Measurements from ENCODE around the gene NECAP2.
"Not testable (repeated sequence)": the region's sequence is repeated elsewhere in the genome, so short reads cannot be mapped to it uniquely, and the experiment has no call there.

The NECAP2 gene

DNA sequence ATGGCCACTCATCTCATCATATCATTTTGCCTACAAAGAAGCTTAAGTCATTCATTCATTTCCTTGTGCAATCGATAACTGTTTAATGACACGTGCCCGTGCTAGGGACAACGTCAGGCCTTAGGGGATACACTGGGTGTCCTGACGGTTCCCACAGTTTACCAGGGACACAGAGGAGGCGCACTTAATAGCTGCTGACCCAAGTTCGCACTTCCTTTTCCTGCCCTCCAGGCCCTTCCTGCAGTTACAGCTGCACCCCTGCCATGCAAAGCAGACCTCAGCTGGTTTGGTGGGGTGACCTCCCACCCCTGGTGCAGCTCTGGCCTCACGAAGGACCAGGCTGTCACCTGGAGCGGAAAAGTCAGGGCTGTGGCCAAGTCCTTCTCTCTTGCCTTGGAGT lies 7.5 kb upstream of the NECAP2 start:
- no peak for DNase-seq

DNA sequence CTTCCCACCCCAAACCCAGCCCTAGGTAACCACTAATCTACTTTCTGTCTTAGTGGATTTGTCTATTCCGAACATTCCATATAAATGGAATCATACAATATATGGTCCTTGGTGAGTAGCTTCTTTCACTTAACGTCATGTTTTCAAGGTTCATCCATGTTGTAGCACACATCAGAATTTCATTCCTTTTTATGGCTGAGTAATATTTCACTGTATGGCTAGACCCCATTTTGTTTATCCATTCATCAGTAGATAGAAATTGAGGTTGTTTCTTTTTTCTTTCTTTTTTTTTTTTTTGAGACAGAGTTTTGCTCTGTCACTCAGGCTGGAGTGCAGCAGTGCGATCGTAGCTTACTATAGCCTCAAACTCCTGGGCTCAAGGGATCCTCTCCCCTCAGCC lies 6.5 kb upstream of the NECAP2 start:
- no peak for DNase-seq

DNA sequence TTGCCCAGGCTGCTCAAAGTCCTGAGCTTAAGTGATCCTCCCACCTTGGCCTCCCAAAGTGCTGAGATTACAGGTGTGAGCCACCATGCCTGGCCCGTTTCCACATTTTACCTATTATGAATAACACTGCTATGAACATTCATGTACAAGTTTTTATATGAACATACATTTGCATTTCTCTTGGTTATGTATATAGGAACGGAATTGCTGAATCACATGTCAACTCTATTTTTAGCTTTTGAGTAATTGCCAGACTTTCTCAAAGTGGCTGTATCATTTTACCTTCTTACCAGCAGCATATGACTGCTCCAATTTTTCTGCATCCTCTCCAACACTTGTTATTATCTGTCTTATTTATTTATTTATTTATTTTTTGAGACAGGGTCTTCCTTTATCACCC lies 6.0 kb upstream of the NECAP2 start:
- peak; percentile 53 for DNase-seq

DNA sequence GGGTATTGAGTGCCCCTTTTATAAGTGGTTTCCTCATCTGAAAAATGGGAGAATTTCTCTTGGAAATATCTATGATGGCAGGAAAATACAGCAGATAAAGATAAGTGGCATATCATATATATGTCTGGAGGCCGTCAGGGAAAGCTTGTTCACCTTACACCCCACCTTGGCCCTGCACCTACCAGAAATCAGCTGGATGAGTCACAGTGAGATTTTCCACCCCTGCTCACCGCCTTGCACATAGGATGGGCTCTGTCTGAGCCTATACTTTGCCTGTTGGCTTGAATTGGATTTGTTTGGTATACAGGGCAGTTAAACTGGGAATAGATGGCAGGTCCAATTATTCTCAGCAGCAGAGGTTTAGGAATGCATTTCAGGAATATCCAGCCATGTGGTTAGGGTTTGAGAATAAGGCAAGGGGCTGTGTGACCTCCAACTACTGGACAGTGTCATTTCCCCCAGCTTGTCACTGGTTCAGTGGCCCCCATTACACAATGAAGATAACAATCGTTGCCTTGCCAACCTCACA lies 3.5 kb upstream of the NECAP2 start, which contains the start of gene SPATA21:
Gene SPATA21, minus strand, starts transcription at position 479 of the 529 bp plus-strand sequence. CDS start 6,053 bp downstream, outside the sequence.
- no peak for DNase-seq

DNA sequence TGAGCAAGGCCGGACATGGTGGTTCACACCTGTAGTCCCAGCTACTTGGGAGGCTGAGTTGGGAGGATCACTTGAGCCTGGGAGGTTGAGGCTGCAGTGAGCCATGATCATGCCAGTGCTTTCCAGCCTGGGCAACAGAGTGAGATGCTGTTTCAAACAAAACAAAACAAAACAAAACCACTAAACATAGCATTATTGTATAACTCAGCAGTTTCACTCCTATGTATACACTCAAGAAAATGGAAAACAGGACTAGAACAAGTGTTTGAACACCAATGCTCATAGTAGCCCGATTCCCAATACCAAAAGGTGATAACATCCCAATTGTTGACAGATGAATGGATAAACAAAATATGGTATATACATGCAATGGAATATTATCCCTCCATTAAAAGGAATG lies 2.0 kb upstream of the NECAP2 start:
- no peak for DNase-seq

DNA sequence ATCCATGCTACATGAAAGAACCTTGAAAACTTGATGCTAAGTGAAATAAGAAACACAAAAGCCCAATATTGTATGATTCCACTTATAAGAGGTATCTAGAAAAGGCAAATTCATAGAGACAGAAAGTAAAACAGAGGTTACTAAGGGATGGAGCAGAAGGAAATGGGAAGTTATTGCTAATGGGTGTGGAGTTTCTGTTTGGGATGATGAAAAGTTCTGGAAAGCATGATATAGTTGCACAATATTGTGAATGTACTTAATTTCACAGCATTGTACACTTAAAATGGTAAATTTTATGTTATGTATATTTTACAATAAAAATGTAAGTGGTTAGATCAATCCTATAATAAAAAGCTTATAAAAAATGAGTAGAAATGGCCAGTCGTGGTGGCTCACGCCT lies 1.6 kb upstream of the NECAP2 start:
- DNase-seq = no peak

DNA sequence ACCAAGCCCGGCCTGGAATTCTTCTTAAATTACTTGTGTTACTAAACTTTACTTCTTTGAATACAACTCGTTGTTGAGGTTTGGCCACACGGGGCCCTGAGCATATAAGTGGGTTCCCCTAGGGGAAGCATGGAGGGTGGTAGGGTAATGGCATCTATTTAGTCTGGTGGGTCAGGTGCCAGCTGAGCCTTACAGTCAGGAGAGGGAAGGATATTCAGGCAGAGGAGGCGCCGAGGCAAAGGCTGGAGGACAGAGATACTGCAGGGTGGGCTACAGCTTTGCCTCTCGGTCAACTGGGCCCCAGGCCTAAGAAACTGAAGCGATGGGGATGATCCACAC lies 424 bp upstream of the NECAP2 start:
- DNase-seq = no peak

DNA sequence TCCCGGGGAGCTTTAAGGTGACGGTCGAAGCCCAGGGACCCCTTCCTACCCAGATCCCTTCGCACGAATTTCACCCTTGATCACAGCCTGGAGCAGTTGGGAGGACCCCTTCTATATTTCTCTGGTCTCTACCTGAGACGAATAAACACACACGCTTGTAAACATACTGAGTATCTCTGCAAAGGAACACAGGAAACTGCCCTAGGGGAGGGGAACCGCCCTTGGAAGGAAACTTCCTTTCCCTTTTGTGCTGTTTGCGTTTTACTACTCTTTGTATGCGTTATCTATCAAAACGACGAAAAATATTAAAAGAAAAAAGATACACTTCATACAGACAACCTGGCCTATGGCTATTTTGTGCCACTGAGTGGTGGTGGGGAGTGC lies 750 bp downstream of the NECAP2 start:
- DNase-seq = no peak

DNA sequence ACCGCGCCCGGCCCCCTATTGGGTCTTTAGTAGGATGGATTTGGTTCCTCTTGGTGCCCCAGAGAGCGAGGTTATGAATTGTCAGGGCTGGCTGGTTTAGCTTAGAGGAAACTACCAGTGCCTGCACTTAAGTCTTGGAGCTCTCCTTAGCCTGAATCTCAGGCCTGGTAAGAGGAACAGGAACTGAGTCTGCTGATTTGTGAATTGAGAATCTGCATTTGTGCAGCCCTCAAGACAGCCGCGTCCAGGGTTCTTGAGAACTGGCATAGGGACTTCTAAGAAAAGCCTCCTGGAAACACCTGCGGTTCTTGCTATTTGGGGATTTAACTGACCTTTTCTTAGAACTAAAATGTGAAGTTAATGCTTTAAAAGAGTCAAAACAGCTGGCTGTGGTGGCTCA lies 1.7 kb downstream of the NECAP2 start:
- no peak for DNase-seq

DNA sequence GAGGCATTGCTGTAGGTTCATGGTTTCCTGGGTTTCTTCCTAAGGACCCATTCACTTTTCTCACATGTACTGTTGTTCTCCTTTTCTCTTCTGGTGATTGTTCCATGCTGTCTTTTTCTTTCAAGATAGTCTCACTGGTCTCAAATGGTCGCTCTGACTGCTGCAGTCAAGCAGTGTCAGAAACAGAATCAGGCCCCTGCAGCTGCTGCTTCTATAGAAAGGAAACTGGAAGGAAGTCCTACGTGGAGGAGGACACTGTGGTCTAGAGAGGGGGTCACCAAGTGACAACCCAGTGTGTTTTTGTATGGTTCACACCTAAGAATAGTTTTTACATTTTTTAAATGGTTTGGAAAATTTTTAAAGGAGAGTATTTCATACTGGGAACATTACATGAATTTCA lies 2.4 kb downstream of the NECAP2 start:
- DNase-seq = no peak

DNA sequence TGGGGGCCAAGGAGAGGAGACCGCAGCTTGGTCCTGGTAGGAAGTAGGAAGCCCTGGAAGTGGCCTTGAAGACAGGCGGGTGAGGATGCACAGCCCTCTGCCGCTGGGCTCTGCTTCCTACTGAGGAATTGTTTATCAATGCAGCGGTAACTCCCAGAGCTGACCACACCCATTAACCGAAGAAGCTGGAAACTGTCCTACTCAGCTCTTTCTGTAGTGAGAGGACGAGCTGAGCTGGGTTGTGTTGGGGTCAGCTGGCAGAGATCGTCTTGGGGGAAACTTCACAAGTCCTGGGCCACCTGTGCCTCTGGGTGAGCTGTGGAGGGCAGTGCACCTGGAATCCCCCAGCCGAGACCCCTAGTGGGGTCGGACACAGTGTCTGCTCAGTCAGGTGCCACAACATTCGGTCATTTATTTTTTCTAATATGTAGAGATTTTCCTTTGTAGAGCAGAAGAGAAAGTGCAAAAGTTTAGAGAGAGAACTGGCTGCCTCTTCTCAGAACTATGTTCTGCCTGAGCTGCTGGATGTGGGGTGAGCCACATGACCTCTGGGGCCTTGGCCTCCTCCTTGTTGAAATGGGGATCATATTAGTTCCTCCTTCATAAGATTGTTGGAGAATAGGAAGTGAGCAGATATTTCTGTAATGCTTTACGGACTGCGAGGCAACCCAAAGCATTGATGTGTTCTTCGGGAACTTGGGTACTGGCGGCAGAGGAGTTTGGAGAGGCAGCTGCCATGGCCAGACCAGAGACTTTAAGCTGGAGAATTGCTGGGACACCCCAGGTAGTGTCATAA lies 3.6 kb downstream of the NECAP2 start:
- DNase-seq = no peak

DNA sequence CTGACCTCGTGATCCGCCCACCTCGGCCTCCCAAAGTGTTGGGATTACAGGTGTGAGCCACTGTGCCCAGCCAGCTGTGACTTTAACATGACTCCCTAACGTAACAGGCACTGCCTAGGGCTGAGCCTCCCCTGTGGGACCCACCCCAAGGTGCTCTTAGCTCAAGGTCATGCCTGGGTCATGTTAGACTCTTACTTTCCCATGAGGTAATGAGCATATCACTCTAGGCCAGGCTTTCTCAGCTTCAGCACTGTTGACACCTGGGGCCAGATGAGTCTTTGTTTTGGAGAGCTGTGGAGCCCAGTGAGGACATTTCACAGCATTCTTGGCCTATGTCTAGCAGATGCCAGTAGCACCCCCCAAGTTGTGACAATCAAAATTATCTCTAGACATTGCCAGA lies 4.5 kb downstream of the NECAP2 start:
- no peak for DNase-seq

DNA sequence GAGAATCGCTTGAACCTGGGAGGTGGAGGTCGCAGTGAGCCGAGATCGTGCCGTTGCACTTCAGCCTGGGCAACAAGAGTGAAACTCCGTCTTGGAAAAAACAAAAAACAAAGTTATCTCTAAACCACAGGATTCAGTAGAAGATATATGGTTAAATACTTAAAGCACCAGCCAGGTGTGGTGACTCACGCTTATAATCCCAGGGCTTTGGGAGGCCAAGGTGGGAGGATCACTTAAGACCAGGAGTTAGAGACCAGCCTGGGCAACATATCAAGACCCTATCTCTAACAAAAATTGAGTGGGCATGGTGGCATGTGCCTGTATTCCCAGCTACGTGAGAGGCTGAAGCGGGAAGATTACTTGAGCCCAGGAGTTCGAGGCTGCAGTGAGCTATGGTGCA lies 5.6 kb downstream of the NECAP2 start:
- no peak for DNase-seq

DNA sequence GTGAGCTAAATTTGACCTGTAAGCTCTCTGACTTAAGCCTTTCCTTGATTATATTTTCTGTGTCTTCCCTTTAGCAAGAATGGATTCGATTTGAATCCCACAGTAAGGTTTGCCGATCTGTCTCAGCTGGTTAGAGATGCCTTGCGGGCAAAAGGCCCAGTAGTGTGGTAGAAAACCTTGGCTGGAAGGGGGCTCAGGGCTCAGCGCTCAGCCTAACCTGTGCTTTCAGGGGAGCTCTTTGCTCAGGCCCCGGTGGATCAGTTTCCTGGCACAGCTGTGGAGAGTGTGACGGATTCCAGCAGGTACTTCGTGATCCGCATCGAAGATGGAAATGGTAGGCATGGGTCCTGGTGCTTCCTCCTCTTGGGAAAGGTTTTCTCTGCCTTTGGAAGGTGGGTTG lies 7.1 kb downstream of the NECAP2 start:
- no peak for DNase-seq

DNA sequence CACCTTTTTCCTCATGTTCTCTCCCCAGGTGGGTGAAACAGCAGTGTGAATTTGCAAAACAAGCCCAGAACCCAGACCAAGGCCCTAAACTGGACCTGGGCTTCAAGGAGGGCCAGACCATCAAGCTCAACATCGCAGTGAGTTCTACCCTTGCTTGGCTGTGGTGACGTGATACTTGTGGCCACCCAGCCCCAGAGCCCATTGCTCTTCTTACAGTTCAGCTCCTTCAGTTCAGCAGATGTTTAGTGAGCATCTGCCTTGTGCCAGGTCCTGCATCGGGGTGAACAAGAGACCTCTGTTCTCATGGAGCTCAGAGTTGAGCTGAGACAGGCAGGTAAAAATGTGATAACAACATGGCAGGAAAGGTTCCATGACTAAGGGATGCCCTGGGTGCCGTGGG lies 8.5 kb downstream of the NECAP2 start:
- DNase-seq = no peak

DNA sequence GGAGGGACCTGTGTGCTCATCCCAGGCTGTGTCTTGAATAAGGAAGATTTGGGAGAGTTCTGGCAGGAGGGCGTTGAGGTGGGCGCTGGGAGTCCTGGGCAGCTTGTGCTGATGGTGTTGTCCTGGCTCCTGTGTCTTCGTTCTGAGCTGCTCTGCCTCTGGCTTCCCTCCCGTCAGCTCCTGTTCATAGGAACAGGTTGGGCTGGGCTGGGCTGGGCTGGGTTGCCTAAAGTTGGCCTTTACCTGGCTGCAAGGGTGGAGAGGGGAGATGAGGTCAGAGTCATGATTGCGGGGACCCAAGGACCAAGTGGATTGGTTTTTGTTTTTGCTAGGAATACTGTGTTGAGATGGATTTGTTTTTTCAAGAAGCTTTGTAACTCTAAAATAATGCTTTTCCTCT lies 9.1 kb downstream of the NECAP2 start:
- no peak for DNase-seq

DNA sequence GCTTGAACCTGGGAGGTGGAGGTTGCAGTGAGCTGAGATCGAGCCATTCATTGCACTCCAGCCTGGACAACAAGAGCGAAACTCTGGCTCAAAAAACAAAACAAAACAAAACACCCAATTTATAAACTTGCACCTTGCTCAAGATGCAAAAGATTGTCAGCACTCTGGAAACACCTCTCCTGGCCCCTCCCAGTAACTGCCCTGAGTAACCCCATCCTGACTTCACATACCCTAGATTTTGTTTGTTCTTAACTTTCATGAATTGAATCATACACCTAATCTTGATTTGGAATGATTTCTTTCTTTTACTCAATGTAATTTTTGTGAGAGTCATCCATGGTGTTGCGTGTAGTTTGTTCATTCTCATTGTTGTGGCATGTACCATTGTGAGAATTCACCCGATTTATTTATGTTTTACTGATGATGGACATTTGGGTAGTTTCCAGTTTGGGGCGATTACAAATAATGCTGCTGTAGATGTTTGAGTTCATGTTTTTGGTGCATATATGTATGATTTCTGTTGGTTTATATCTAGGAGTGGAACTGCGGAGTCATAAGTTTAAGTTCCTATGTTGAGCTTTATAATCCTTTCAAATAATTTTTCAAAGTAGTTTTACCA lies 10.4 kb downstream of the NECAP2 start:
- DNase-seq = no peak

DNA sequence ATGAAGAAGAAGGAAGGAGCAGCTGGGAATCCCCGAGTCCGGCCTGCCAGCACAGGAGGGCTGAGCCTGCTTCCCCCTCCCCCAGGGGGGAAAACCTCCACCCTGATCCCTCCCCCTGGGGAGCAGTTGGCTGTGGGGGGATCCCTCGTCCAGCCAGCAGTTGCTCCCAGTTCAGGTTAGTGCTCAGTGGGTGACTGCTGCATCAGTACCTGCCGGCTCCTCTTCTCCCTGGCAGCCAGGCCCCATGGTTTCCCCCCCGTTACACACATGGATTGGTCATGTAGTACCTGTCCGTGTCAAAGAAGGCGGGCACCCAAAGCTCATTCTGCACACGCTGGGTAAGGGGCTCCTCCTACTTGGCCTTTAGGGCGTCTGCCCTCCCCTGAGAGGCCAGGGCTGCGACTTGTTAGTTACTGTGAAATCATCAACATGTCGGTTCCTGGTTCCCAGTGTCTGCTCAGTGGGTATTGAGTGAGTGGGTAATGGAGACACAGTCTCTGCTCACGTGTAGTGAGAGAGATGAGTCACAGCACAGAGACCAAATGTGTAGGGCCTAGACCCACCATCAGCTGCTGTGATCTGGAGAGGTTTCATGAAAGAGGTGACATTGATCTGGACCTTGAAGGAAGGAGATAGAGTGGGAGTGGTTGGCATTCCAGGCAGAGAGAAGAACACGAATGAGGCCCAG lies 11.5 kb downstream of the NECAP2 start:
- no peak for DNase-seq

DNA sequence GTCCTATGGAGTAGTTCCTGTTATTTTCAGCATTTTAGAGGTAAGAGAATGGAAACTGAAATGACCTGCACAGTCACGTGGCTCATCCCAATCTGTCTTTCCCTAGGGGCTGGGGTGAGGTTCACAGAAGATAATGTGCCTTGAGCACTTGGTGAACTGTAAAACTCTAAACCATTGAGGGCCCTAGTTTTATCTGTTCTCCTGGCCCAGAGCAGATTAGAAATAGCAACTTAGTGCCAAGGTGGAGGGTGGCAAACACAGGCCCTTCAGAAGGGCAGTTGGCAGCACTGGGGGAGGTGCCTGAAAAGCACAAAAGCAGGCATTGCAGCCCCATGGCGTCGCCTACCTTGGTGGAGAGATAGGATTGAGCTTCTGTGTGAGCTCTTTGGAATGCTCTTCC lies 14.4 kb downstream of the NECAP2 start:
- DNase-seq = not testable (repeated sequence)

DNA sequence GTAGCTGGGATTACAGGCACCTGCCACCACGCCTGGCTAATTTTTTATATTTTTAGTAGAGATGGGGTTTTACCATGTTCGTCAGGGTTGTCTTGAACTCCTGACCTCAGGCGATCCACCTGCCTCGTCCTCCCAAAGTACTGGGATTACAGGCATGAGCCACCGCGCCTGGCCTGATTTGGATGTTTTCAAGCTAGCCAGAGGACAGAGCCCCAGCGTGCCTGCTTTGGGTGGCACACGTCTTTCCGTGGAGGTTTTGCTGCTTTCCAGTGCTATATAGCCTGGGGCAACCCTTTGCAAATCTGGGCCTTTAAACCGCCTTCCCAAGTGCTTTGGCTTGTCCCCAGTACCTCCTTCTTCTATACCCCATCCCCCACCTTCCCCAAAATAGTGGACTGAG lies 15.6 kb downstream of the NECAP2 start:
- DNase-seq = not testable (repeated sequence)

DNA sequence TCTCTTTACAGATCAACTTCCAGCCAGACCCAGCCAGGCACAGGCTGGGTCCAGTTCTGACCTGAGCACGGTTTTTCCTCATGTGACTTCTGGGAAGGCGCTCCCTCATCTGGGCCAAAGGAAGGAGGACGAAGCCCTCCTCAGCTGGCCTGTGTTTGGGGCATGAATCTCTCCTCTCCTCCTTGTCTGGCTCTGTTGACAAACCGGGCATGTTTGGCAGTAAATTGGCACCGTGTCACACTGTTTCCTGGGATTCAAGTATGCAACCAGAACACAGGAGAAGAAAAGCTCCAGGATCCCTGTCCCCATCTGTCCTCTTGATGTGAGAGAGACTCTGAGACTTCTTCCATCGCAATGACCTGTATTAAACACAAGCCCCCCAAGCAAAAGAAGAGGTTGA lies 18.3 kb downstream of the NECAP2 start:
- no peak for DNase-seq

DNA sequence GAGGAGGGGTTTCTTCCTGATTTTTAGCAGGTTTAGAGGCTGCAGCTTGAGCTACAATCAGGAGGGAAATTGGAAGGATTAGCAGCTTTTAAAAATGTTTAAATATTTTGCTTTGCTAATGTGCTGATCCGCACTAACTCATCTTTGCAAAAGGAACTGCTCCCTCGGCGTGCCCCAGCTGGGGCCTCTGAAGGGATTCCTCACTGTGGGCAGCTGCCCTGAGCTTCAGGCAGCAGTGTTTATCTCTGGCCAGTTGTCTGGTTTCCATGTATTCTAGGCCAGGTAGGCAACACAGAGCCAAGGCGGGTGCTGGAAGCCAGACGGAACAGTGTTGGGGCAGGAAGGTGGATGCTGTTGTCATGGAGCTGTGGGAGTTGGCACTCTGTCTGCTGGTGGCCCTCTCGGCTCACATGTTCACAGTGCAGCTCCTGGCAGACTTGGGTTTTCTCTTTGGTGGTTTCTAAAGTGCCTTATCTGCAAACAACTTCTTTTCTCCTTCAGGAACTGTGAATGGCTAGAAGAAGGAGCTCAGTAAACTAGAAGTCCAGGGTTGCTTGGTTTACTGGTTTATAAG lies 18.9 kb downstream of the NECAP2 start:
- no peak for DNase-seq

DNA sequence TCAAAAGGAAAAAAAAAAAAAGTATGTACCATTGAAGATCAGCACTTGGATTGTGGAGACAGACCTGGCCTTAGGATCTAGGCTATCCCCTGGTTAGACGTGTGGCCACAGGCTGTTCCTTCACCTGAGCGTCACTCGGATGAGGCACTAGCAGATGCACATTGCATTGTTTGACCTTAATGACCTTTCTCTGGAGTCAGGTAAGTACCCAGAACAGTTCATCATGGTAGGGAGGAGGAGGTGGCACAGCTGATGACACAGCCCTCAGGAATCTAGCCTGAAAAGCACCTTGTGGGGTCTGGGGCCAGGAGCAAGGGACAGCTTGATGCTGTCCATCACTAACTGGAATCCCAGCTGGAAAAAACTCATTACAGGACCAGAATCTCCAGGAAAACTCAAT lies 21.2 kb downstream of the NECAP2 start:
- DNase-seq = no peak
